HFFc6 (cell line): ENCODE measurements around the gene EHD3. TPM values are rescaled to one million over a fixed set of nuclear protein-coding genes. Genes with fewer than 3 reads are reported as not detected.
A peak's percentile ranks its signal among the peaks of the same experiment; 100 is the strongest.

ENCODE experiments used
- DNase-seq: peaks from one replicate; pipeline ENCODE4 v3.0.0-alpha.2; 2018
- H3K27ac Mint-ChIP-seq: 2 replicates; pipeline ENCODE4 v1.8.0; 2020; ENCODE audit warnings: mild to moderate bottlenecking, mixed read lengths
- H3K27me3 Mint-ChIP-seq: 2 replicates; pipeline ENCODE4 v1.8.0; 2021; ENCODE audit warnings: mild to moderate bottlenecking, moderate library complexity, mixed read lengths; ENCODE audit not compliant: insufficient read depth
- H3K36me3 Mint-ChIP-seq: 2 replicates; pipeline ENCODE4 v1.8.0; 2021; ENCODE audit warnings: low read depth, mixed read lengths
- H3K4me1 Mint-ChIP-seq: 2 replicates; pipeline ENCODE4 v1.8.0; 2020; ENCODE audit warnings: low read depth, mixed read lengths
- H3K4me3 Mint-ChIP-seq: 2 replicates; pipeline ENCODE4 v1.8.0; 2020; ENCODE audit warnings: mild to moderate bottlenecking, moderate library complexity, mixed read lengths
- H3K9me3 Mint-ChIP-seq: 2 replicates; pipeline ENCODE4 v1.8.0; 2020; ENCODE audit warnings: mild to moderate bottlenecking, mixed read lengths
- CTCF ChIP-seq: fragments of 200-600 bp; sonication (generic); IDR thresholded peaks from 2 replicates; pipeline ENCODE4 v1.5.0; 2021; ENCODE audit warnings: antibody characterized with exemption, mild to moderate bottlenecking
- total RNA-seq, 6 experiments: library from RNA; stranded (reverse); fragmentation: NEBNext Ultra II Directional; extraction: Animal tissue kit (Norgen Biotek cat#: 25700); gene quantifications; 2 replicates in 1 of 6; 3 replicates in 5 of 6; pipeline ENCODE4 v1.2.3, GENCODE V29; 2021

EHD3 gene
- total RNA-seq, 6 experiments from 2014 or later, result 49.6 to 70.6 (median 62.0) TPM

DNA sequence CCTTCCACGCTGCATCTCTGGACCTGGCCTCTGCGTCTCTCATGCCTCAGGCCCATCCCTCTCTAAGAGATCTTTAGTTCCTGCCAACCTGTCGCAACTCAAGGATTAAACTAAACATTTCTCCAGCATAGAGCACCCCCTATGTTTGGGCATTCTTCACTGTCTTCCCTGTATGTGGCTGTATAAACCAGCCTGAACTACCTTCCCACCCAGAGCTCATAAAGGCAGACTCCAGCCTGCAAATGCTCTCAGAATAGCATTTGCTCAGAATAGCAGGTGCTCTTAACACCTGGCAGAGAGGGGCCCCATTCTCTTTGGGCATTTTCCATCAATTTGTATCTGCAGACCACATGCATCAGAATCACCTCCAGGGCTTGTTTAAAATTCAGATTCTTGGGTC, 83.4 kb downstream of the EHD3 start:
- no peak for TF ChIP-seq CTCF
- Mint-ChIP-seq H3K27ac (no peak overlapping the region), H3K4me3 (no peak overlapping the region), H3K36me3 (no peaks in the 10 kb centered on the region), H3K4me1 (peaks cover 45% of the 10 kb centered on the region), H3K9me3 (no peaks in the 10 kb centered on the region), H3K27me3 (no peaks in the 10 kb centered on the region; the same call in 1 of the 2 replicates)
- DNase-seq, result no peak

GRCh38 chr2:31318361-31319336, 84.7 kb downstream of the EHD3 start:
- peak; percentile 67 for DNase-seq
- no peak for TF ChIP-seq CTCF
- no peaks in the 10 kb centered on the region; the same call in 1 of the 2 replicates for H3K27me3 Mint-ChIP-seq
- peak overlapping the region; percentile 62 for H3K4me3 Mint-ChIP-seq
- no peaks in the 10 kb centered on the region for H3K36me3 Mint-ChIP-seq
- peaks cover 52% of the 10 kb centered on the region for H3K4me1 Mint-ChIP-seq
- peak overlapping the region; percentile 81 for H3K27ac Mint-ChIP-seq
- no peaks in the 10 kb centered on the region for H3K9me3 Mint-ChIP-seq

Other genes starting within 250 kb of the EHD3 start
- 1 to 10 TPM in 1 of 6 experiments, under 1 TPM in 4, not detected in 1; 0.11 to 1.0 (median 0.25) TPM for gene GALNT14, start 95.7 kb upstream of the EHD3 start, total RNA-seq
- under 1 TPM; 0.06 to 0.14 (median 0.07) TPM for gene CAPN14, start 16.6 kb upstream of the EHD3 start, total RNA-seq
- gene XDH, start 180.6 kb downstream of the EHD3 start, total RNA-seq, result 1 to 10 TPM in 5 of 6 experiments, under 1 TPM in 1; 0.88 to 2.0 (median 1.5) TPM